ENCODE results near the gene TRPC4AP.

DNA sequence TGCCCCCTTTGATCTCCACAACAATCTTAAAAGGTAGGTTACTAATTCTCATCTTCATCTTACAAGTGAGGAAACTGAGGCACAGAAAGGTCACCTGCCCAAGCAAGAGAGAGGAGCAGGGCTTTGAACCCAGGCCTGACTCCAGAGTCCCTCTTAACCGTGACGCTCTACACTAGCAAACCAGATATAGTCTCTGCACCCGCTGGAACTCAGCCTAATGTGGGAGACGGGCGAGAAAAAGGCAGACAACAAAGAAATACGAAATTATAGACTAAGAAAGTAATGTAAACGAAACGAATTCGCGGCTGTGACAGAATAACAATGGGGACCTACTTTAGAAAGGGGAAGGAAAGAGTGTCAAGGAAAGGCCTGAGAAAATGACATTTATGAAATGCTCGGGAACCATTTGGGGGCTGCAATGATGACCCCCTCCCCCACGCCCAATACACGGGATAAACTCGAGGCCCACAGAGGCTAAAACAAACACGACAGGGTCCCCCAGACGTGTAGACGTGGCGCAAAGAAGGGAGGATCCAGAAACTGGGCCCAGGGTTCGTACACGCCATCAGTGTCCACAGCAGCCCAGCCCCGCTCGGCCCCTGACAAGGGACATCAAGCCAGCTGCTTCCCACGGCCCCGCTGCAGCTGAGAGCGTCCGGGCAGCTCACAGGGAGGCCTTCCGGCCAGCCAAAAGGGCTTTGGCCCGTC is 637 bp downstream of the TRPC4AP start:
- TF ChIP-seq, protein P1, sequence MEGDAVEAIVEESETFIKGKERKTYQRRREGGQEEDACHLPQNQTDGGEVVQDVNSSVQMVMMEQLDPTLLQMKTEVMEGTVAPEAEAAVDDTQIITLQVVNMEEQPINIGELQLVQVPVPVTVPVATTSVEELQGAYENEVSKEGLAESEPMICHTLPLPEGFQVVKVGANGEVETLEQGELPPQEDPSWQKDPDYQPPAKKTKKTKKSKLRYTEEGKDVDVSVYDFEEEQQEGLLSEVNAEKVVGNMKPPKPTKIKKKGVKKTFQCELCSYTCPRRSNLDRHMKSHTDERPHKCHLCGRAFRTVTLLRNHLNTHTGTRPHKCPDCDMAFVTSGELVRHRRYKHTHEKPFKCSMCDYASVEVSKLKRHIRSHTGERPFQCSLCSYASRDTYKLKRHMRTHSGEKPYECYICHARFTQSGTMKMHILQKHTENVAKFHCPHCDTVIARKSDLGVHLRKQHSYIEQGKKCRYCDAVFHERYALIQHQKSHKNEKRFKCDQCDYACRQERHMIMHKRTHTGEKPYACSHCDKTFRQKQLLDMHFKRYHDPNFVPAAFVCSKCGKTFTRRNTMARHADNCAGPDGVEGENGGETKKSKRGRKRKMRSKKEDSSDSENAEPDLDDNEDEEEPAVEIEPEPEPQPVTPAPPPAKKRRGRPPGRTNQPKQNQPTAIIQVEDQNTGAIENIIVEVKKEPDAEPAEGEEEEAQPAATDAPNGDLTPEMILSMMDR (IDR thresholded peaks at IDR 0.05), result no peak
- TF ChIP-seq POLR2AphosphoS5 (IDR thresholded peaks at IDR 0.05) (no peak), POLR2A (IDR thresholded peaks at IDR 0.05) (no peak)

Measured in transverse colon (tissue), 4 donors.